Smooth muscle cell of the brain vasculature (primary cell): ENCODE data around the gene PNRC2.
"Not testable (repeated sequence)": the region's sequence is repeated elsewhere in the genome, so short reads cannot be mapped to it uniquely, and the experiment has no call there.

Source experiments
- DNase-seq: peaks from one replicate; pipeline ENCODE4 v3.0.0-alpha.2; 2012; ENCODE audit warnings: low read depth, low spot score

The PNRC2 gene

DNA sequence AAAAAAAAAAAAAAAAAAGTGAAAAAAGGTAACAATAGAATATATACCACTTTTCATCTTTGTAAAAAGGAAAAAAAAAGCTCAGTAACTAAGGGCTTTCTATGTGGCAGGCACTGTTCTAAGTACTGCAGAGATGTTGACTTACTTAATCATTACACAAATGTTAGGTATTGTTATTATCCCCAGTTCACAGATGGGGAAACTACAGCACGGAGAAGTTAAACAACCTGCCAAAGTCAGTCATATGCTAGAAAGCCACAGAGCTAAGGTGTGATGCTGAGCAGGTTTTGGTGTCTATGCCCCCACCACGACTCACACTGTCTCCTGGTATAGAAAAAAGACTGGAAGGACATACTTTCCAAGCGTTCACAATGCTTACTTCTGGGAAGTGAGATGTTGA is 6.6 kb upstream of the PNRC2 start:
- no peak for DNase-seq

DNA sequence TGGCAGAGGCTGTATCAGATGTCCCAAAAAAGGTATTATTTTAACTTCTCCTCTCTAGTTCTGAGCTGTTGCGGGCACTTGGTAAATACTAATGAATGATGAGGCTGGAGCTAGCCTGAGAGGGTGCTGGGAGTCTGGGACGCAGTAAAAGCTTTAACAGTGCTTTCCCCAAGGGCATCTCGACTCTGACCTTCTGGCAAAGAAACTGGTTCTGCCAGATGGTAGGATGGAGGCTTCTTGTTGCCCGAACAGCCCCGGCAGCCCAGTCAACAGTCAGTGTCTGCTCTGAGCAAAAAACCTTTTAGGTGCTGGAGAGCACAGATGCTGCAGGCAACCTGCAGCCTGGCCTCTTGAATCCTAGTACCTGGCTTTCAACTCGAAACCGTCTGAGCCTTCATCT is 2.5 kb upstream of the PNRC2 start:
- no peak for DNase-seq

GRCh38 chr1:23958040-23958809 is 1.4 kb upstream of the PNRC2 start:
- DNase-seq: not testable (repeated sequence)

GRCh38 chr1:23958810-23959460 is 693 bp upstream of the PNRC2 start:
- DNase-seq: peak; percentile 73

GRCh38 chr1:23960291-23961020 is 828 bp downstream of the PNRC2 start:
- no peak for DNase-seq

- no peak for DNase-seq
Measured at GRCh38 chr1:23963617-23964234, 4.1 kb downstream of the PNRC2 start.

GRCh38 chr1:23964235-23964668 is 4.6 kb downstream of the PNRC2 start:
- DNase-seq: no peak

- DNase-seq: no peak
Measured at GRCh38 chr1:23964790-23965740, 5.4 kb downstream of the PNRC2 start.

DNA sequence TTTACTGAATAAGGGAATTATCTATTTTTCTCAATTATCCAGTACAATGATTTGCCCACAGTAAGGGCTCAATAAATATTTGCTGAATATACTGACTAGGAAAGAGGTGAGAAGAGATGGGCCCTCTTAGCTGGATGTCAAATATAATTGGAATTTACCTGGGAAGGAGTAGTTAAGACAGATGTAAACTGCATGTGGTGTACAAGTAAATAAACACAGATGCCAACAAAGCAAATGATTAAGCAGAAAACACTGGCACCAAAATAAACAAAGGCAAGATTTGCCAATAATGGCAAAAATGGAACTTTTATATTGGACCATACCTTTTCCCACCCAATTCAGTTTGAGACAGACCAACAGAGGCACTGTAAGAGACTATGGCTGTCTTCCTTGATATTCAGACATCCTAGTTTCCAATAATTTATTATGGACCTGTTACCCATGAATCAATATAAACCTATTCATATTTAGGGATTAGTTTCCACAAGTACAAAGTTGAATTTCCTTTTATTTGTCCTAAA is 7.4 kb downstream of the PNRC2 start:
- no peak for DNase-seq

DNA sequence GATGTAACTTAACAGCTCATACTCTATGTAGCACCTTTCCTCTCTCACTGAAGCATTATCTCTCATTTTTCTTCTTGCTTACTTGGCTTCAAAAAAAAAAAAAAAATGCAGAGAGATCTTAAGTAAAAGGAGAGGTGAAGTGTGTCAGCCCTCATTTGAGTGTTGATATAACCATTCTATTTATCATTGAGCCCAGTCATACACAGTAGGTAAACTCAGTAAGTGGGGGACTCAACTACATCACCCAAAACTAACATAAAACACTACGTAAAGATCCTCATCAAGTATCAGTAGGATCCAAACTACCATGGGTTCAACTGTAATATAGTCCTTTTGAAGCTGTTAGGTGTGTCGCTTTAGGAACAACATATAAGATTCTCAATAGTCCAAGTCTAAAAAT is 8.2 kb downstream of the PNRC2 start:
- no peak for DNase-seq

GRCh38 chr1:23977187-23977853 is 17.7 kb downstream of the PNRC2 start:
- DNase-seq: no peak

GRCh38 chr1:23977854-23978191 is 18.2 kb downstream of the PNRC2 start:
- DNase-seq: no peak

- no peak for DNase-seq
Measured at GRCh38 chr1:23978805-23979204, 19.2 kb downstream of the PNRC2 start.

DNA sequence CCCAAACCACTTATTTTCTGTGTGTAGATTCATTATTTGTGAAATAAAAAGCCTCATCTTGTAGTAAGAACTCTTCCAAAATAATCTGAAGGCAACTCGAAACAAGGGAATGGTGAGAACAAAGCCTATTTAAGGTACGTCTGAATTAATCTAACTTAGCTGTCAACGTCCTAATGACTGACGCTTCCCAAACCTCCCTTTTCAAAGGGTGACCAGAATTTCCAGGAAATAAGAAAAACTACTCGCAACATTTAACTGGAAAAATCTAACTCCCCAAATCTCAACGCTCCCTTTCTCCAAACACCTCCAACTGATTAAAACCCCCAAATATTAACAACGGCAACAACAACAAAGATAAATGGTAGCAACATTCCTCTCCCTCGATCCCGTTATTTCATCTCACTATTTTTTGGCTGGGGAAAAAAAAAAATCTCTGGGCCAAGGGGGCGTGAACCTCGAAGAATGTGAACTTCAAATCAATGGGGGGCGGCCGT is 19.8 kb downstream of the PNRC2 start:
- DNase-seq: no peak

GRCh38 chr1:23979881-23980727 is 20.5 kb downstream of the PNRC2 start, which contains the start of gene SRSF10:
TSS of gene SRSF10 (minus strand) at chr1:23980327. CDS start at chr1:23980255, 72 bp downstream.
- DNase-seq: peak; percentile 95

DNA sequence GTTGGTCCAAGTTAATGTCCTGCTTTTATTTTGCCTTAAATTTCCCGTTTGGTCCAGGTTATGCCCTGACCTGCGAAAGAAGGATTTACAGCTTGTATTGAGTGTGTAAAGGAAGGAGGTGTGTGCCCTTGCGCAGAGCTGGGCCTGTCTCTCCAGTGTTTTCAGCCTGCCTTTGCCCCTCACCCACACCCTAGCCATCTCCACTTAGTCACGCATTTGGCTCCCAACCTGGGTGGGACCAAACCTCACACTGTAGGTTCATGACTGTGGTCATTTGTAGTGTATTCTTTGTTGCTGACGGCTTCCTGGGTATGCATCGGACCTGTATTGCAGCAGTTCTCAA is 21.1 kb downstream of the PNRC2 start:
- DNase-seq: no peak

- no peak for DNase-seq
Measured at GRCh38 chr1:23984417-23985186, 25.0 kb downstream of the PNRC2 start.

DNA sequence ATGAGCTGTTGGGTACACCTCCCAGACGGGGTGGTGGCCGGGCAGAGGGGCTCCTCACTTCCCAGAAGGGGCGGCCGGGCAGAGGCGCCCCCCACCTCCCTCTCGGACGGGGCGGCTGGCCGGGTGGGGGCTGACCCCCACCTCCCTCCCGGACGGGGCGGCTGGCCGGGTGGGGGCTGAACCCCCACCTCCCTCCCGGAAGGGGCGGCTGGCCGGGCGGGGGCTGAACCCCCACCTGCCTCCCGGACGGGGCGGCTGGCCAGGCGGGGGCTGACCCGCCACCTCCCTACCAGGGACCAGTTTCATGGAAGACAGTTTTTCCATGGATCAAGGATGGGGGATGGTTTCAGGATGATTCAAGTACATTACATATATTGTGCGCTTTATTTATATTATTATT is 27.4 kb downstream of the PNRC2 start:
- DNase-seq: not testable (repeated sequence)
